Measurements from ENCODE around the gene ATP8B4.

ATP8B4 gene

GRCh38 chr15:49888734-49889133 lies 230.3 kb downstream of the ATP8B4 start:
- H3K27me3 ChIP-seq (ENCODE audit: control insufficient read depth, insufficient read depth, low read length) = no peaks in the 10 kb centered on the region
- no peaks in the 10 kb centered on the region for H3K36me3 ChIP-seq (ENCODE audit: control insufficient read depth, insufficient read depth, low read length)
- no peak overlapping the region for H3K27ac ChIP-seq (ENCODE audit: low read depth, low read length)
- peaks cover 2% of the 10 kb centered on the region; the same call in 1 of the 2 replicates for H3K4me1 ChIP-seq (ENCODE audit: control insufficient read depth, insufficient read depth, low read length)
- no peak overlapping the region for H3K4me3 ChIP-seq (ENCODE audit: low read depth, low read length)
- H3K9ac ChIP-seq (ENCODE audit: low read length) = no peak overlapping the region
- H3K9me3 ChIP-seq (ENCODE audit: control insufficient read depth, insufficient read depth, low read depth, low read length) = no peaks in the 10 kb centered on the region

GRCh38 chr15:49888323-49888693 lies 230.7 kb downstream of the ATP8B4 start:
- Histone ChIP-seq H3K4me1 (ENCODE audit: control insufficient read depth, insufficient read depth, low read length) (peaks cover 5% of the 10 kb centered on the region; the same call in 1 of the 2 replicates), H3K27me3 (ENCODE audit: control insufficient read depth, insufficient read depth, low read length) (no peaks in the 10 kb centered on the region), H3K27ac (ENCODE audit: low read depth, low read length) (no peak overlapping the region), H3K36me3 (ENCODE audit: control insufficient read depth, insufficient read depth, low read length) (no peaks in the 10 kb centered on the region), H3K9me3 (ENCODE audit: control insufficient read depth, insufficient read depth, low read depth, low read length) (no peaks in the 10 kb centered on the region), H3K9ac (ENCODE audit: low read length) (no peak overlapping the region), H3K4me3 (ENCODE audit: low read depth, low read length) (no peak overlapping the region)

GRCh38 chr15:49887659-49888322 lies 231.2 kb downstream of the ATP8B4 start:
- H3K4me1 ChIP-seq (ENCODE audit: control insufficient read depth, insufficient read depth, low read length) = peaks cover 8% of the 10 kb centered on the region; the same call in 1 of the 2 replicates
- H3K36me3 ChIP-seq (ENCODE audit: control insufficient read depth, insufficient read depth, low read length) = no peaks in the 10 kb centered on the region
- no peak overlapping the region for H3K27ac ChIP-seq (ENCODE audit: low read depth, low read length)
- no peaks in the 10 kb centered on the region for H3K9me3 ChIP-seq (ENCODE audit: control insufficient read depth, insufficient read depth, low read depth, low read length)
- no peak overlapping the region for H3K9ac ChIP-seq (ENCODE audit: low read length)
- H3K27me3 ChIP-seq (ENCODE audit: control insufficient read depth, insufficient read depth, low read length) = no peaks in the 10 kb centered on the region
- H3K4me3 ChIP-seq (ENCODE audit: low read depth, low read length) = no peak overlapping the region

- Histone ChIP-seq H3K27ac (ENCODE audit: low read depth, low read length) (no peak overlapping the region), H3K4me1 (ENCODE audit: control insufficient read depth, insufficient read depth, low read length) (peaks cover 8% of the 10 kb centered on the region; the same call in 1 of the 2 replicates), H3K27me3 (ENCODE audit: control insufficient read depth, insufficient read depth, low read length) (no peaks in the 10 kb centered on the region), H3K9me3 (ENCODE audit: control insufficient read depth, insufficient read depth, low read depth, low read length) (no peaks in the 10 kb centered on the region), H3K9ac (ENCODE audit: low read length) (no peak overlapping the region), H3K36me3 (ENCODE audit: control insufficient read depth, insufficient read depth, low read length) (no peaks in the 10 kb centered on the region), H3K4me3 (ENCODE audit: low read depth, low read length) (no peak overlapping the region)
Observed at GRCh38 chr15:49883121-49883520, 235.9 kb downstream of the ATP8B4 start.

- Histone ChIP-seq H3K9ac (ENCODE audit: low read length) (no peak overlapping the region), H3K27me3 (ENCODE audit: control insufficient read depth, insufficient read depth, low read length) (no peaks in the 10 kb centered on the region), H3K4me1 (ENCODE audit: control insufficient read depth, insufficient read depth, low read length) (peaks cover 15% of the 10 kb centered on the region; the same call in 1 of the 2 replicates), H3K4me3 (ENCODE audit: low read depth, low read length) (no peak overlapping the region), H3K9me3 (ENCODE audit: control insufficient read depth, insufficient read depth, low read depth, low read length) (no peaks in the 10 kb centered on the region), H3K27ac (ENCODE audit: low read depth, low read length) (no peak overlapping the region), H3K36me3 (ENCODE audit: control insufficient read depth, insufficient read depth, low read length) (no peaks in the 10 kb centered on the region)
Observed at GRCh38 chr15:49881866-49882265, 237.2 kb downstream of the ATP8B4 start.

- no peaks in the 10 kb centered on the region for H3K9me3 ChIP-seq (ENCODE audit: control insufficient read depth, insufficient read depth, low read depth, low read length)
- peaks cover 15% of the 10 kb centered on the region; the same call in 1 of the 2 replicates for H3K4me1 ChIP-seq (ENCODE audit: control insufficient read depth, insufficient read depth, low read length)
- H3K27ac ChIP-seq (ENCODE audit: low read depth, low read length) = no peak overlapping the region
- H3K36me3 ChIP-seq (ENCODE audit: control insufficient read depth, insufficient read depth, low read length) = no peaks in the 10 kb centered on the region
- no peak overlapping the region for H3K4me3 ChIP-seq (ENCODE audit: low read depth, low read length)
- H3K27me3 ChIP-seq (ENCODE audit: control insufficient read depth, insufficient read depth, low read length) = no peaks in the 10 kb centered on the region
- no peak overlapping the region for H3K9ac ChIP-seq (ENCODE audit: low read length)
Observed at GRCh38 chr15:49881433-49881832, 237.6 kb downstream of the ATP8B4 start.

- Histone ChIP-seq H3K4me1 (ENCODE audit: control insufficient read depth, insufficient read depth, low read length) (peaks cover 7% of the 10 kb centered on the region; the same call in 1 of the 2 replicates), H3K4me3 (ENCODE audit: low read depth, low read length) (no peak overlapping the region), H3K36me3 (ENCODE audit: control insufficient read depth, insufficient read depth, low read length) (no peaks in the 10 kb centered on the region), H3K9me3 (ENCODE audit: control insufficient read depth, insufficient read depth, low read depth, low read length) (no peaks in the 10 kb centered on the region), H3K27me3 (ENCODE audit: control insufficient read depth, insufficient read depth, low read length) (no peaks in the 10 kb centered on the region), H3K27ac (ENCODE audit: low read depth, low read length) (no peak overlapping the region), H3K9ac (ENCODE audit: low read length) (no peak overlapping the region)
Observed at GRCh38 chr15:49877873-49878521, 241.0 kb downstream of the ATP8B4 start.

- peaks cover 7% of the 10 kb centered on the region; the same call in 1 of the 2 replicates for H3K4me1 ChIP-seq (ENCODE audit: control insufficient read depth, insufficient read depth, low read length)
- no peak overlapping the region for H3K4me3 ChIP-seq (ENCODE audit: low read depth, low read length)
- no peaks in the 10 kb centered on the region for H3K27me3 ChIP-seq (ENCODE audit: control insufficient read depth, insufficient read depth, low read length)
- no peaks in the 10 kb centered on the region for H3K36me3 ChIP-seq (ENCODE audit: control insufficient read depth, insufficient read depth, low read length)
- H3K9ac ChIP-seq (ENCODE audit: low read length) = no peak overlapping the region
- H3K9me3 ChIP-seq (ENCODE audit: control insufficient read depth, insufficient read depth, low read depth, low read length) = no peaks in the 10 kb centered on the region
- H3K27ac ChIP-seq (ENCODE audit: low read depth, low read length) = no peak overlapping the region
Observed at GRCh38 chr15:49877117-49877872, 241.7 kb downstream of the ATP8B4 start.

- no peak overlapping the region for H3K9ac ChIP-seq (ENCODE audit: low read length)
- H3K27me3 ChIP-seq (ENCODE audit: control insufficient read depth, insufficient read depth, low read length) = no peaks in the 10 kb centered on the region
- H3K36me3 ChIP-seq (ENCODE audit: control insufficient read depth, insufficient read depth, low read length) = no peaks in the 10 kb centered on the region
- H3K27ac ChIP-seq (ENCODE audit: low read depth, low read length) = no peak overlapping the region
- H3K9me3 ChIP-seq (ENCODE audit: control insufficient read depth, insufficient read depth, low read depth, low read length) = no peaks in the 10 kb centered on the region
- no peak overlapping the region for H3K4me3 ChIP-seq (ENCODE audit: low read depth, low read length)
- peaks cover 7% of the 10 kb centered on the region; the same call in 1 of the 2 replicates for H3K4me1 ChIP-seq (ENCODE audit: control insufficient read depth, insufficient read depth, low read length)
Observed at GRCh38 chr15:49876401-49877038, 242.5 kb downstream of the ATP8B4 start.

GRCh38 chr15:49875392-49875791 lies 243.6 kb downstream of the ATP8B4 start:
- H3K4me3 ChIP-seq (ENCODE audit: low read depth, low read length) = no peak overlapping the region
- no peak overlapping the region for H3K27ac ChIP-seq (ENCODE audit: low read depth, low read length)
- no peak overlapping the region for H3K9ac ChIP-seq (ENCODE audit: low read length)
- H3K36me3 ChIP-seq (ENCODE audit: control insufficient read depth, insufficient read depth, low read length) = no peaks in the 10 kb centered on the region
- no peaks in the 10 kb centered on the region for H3K27me3 ChIP-seq (ENCODE audit: control insufficient read depth, insufficient read depth, low read length)
- H3K4me1 ChIP-seq (ENCODE audit: control insufficient read depth, insufficient read depth, low read length) = peaks cover 7% of the 10 kb centered on the region; the same call in 1 of the 2 replicates
- no peaks in the 10 kb centered on the region for H3K9me3 ChIP-seq (ENCODE audit: control insufficient read depth, insufficient read depth, low read depth, low read length)
